ENCODE data around the gene GLIS1.

Gene GLIS1

DNA sequence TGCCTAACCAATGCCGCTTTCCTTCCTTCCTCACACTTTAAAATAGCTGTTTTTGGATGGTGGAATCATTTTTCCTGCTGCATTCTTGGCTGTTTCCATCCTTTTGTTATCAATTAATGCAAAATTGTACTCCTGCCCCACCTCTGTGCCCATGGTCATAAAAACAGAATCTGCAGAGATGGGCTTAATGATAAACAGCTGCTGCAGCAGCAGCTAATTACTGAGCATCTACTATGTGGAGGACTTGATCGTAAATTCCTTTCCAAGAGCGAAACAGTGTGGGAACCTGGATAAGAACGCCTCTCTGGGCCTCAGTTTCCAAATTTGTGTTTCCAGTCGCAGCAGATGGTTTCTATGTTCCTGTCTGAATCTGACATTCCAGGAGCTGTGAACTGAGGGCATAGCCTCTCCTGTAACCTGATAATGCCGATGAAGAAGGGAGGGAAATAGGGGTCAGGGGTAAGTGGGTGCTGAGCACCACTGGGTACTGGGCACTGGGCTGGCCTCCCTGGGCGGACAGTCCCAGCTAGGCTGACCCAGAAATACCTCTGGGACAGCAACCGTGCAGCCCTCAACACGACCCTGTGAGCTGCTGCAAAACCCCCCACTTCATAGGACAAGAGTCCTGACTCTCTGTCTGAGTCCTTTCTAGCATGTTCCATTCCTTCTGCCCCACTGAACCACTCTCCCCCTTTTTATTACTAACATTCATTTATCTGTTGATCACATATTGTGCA is 158.1 kb downstream of the GLIS1 start:
- no peak for DNase-seq (ENCODE audit: low read depth)

DNA sequence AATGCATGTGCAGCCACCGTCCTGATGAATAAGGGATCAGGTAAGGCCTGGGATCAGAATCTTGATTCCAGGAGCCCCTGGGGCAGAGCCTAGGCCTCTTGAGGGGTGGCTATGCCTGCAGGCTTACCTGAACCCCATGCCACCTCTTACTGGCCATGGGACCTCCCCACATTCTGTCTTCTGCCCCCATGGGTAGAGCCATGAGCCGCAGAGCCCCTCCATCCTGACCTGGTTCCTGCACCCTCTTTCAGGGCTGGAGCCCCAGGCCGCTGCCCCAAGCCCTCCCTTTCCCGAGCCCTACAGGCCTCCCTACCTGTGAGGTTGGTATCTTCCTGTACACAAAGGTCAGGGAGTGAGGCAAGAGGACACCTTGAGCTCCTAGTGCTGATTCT is 159.0 kb downstream of the GLIS1 start:
- DNase-seq (ENCODE audit: low read depth), result no peak

DNA sequence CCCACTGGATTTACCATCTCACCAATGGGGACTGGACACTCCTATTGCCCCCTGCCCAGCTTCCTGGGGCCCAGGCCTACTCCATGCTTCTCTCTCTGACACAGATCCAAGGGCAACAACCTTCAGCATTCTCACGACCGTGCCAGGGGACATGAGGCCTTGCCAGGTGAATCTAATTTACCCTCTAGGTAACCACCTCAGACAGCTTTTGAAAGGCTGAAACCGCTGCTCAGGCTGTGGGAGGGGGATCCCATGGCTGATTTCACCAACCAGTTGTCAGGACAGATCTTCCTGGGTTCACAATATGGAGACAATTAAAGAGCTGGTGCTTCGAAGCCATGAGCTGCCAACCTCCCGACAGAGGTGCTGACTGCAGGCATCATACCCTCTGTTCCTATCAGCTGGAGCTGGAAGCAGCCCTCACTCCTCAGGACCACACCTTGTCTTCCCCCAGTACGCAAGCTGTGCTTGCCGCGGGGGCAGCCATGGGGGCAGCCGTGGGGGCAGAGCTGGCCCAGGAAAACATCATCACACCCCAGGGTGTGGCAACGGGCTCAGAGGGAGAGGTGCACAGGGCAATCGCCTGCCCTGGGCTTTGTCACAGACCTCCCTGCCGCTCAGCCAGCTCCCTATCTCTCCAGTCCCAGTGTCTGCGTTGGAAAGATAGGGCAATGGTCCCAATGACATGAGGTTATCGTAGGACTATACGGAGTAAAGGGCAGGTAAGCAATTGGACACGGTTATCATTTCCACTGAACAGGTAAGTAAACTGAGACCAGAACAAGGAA is 159.5 kb downstream of the GLIS1 start:
- DNase-seq (ENCODE audit: low read depth), result no peak

DNA sequence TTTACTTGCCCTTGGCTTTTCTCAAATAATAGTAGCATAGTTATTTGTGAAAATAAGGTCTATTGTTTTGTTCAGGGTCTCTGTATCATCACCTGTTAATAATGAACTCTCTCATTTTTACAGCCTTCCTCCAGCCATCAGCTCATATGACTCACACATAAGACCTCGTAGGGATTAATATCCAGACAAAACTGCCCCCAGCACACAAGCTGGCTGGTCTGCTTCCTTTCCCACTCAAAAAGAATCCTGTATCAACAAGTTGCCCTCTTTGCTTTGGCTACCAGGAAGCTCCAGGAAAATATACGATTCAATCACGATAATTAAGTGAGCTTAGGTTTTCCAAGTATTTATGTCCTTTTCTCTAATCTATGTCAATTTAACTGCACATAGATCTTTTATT is 160.6 kb downstream of the GLIS1 start:
- DNase-seq (ENCODE audit: low read depth), result no peak

DNA sequence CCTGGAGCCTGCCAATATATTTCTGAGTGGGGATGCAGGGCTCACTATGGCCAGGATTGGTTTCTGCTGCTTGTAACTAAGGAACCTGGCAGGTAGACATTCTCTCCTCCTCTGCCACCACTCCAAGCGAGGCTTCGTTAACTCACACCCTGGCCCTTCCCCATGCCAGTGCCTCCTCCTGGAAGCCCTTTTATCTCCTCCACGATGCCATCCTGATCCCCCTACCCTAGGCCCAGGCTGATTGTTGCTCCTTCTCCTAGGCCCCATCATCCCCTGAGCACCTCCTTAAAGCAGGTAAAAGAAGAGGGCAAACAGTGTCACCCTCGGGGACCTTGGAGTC is 161.2 kb downstream of the GLIS1 start:
- DNase-seq (ENCODE audit: low read depth), result no peak

DNA sequence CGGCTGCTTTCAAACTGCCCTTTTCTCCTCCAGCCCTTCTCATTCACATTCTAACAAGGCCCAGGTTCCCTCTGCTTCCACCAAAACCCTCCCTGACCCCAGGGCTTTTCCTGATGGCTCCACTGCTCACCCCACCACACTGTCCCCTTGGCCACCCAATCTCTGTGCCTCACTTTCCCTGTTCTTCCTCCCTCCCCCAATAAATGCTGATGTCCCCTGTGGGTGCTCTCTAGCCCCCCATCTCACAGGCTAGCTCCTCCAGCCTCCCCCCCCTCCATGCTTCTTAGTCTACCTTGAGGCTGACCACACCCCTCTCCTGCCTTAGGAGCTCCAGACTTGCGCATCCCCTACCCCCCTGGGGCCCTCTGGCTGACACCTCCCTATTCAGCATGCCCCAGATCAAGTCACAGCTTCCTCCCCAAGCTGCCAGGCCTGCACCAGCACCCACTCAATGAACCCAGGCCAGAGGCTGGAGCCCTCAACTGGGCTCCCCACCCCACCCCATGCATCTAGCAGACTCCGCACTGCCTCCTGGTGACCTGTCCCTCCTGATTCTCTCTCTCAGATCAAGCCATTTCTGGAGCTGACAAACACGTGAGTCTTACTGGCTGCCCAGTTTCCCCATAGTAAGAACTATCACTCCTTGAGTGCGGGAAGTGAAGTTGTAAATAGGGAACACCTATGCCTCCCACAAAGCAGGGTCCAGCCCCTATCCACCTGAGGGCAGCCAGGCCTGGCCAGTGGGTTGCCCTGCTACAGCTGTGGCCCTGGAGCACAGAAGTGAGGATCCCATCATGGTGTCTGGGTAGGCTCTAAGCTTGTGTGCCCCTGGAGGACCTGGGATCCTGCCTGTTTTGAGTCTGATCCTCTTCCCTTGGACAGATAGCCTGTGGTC is 161.9 kb downstream of the GLIS1 start:
- DNase-seq (ENCODE audit: low read depth), result no peak

DNA sequence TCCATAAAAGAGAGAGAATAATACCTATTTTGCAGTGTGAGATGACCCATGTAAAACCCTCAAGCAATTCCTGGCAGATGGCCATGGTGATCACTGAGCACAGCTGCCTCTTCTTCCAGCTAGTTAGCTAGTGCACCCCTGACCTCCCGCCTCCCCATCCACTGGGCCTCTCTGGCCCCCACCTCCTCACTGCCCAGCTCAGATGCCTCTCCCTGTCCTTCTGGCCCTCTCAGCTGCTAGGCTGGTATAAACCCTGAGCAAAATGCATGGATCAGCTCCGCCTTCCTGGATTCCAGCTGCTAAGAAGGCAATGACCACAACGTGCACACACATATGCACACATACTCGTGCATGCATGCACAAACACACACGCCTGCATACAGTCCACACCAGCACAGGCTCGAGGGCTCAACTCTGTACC is 162.6 kb downstream of the GLIS1 start:
- DNase-seq (ENCODE audit: low read depth), result no peak

DNA sequence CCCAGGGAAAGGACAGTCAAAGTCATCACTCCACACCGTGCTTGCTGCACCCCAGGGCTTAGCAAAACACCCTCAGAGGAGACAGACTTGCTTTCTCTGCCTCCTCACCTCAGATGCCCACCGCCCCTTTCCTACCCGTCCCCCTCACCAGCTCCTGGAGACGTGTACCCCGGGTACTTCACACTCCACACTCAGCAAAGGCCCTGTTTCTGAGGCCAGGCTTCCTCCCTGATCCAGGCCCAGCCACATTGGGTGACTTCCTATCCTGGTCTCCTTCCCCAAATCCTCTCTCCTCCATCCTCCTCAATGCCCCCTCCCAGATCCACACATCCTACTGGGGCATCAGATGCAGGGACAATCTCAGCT is 163.0 kb downstream of the GLIS1 start:
- no peak for DNase-seq (ENCODE audit: low read depth)

DNA sequence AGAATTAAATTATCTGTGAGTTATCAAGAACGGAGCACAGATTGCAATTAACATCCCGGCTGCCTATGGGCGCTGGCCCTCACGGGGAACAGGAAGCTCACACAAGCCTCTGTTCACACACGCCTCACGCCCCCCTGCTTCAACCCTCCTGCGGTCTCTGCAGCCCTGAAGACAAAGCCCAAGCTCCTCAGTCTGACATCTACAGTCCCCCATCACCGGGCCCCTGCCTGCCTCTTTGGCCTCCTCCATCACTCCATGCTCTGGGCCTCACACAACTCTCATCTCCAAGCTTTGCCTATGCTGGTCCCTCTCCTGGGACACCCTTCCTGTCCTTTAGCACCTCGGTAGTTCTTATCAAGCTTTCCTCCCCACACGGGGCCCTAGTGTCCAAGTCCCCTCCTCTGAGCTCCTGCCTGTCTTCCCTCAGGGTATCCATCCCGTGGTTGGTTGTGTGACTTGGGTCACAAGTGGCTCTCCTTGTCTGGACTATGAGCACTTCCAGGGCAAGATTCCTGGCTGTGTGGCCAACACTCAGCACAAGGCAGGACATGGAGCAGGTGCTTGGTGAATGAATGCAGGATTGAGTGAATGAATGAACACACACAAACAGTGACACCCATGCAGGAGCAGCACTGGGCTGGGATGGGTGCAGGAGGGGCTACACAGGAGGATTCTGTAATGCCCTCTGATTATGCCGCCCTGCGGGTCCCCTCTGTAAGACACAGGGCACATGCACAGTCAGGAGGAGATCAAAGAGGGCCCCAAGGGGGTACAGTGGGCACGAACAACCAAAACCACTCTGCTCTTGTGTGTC is 163.6 kb downstream of the GLIS1 start:
- DNase-seq (ENCODE audit: low read depth), result no peak

DNA sequence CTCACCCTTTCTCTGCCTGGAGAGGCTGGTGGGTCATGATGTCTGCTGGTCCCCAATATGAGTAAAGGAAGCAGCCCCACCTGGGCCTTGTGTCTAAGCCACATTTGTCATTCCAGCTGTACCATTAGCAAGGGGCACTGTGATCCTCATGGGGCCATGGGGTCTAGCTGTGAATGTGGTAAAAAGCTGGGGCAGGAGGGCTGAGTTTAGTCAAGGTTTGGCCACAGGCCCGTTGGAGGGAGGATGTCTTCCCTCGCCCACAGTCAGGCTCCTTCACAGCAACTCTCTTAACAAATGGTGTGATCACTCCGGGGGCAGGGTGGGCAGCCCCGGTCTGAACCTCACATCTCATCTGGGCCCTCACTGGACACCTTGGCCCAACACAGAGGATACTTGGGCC is 164.3 kb downstream of the GLIS1 start:
- no peak for DNase-seq (ENCODE audit: low read depth)

DNA sequence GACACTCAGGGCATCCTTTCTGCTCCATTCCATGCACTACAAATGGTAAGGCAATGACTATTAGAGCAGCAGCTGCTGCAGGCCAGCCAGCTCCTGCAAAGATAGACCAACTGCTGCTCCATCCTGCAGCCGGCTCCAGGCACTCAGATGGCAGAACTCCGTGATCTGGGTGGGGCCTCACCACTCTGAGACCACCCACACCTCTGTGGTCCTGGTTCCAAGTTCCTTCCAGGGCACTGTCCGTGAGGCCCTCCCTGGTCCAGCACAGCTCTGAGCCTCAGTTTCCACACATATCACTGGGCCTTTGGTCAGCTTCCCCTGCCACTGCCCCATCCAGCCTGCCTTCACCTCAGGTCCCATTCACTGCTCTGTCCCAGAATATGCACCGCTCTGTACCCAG is 165.0 kb downstream of the GLIS1 start:
- no peak for DNase-seq (ENCODE audit: low read depth)

DNA sequence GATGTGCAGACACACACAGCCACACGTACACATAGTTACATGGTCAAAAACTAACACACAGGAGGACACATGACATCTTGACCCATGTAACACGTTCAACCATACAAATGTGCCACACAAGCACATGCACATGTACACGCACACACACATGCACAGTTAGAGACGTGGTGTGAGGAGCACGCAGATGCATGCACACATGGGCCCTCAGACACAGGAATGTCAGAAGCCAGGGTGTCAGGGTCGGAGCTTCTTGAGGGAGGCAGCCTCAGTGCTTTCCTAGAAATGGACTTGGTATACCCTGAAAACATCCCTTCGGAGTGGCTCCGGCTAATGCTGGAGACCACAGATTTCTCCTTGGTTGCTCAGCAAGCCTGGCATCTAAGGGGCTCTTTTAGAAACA is 165.4 kb downstream of the GLIS1 start:
- DNase-seq (ENCODE audit: low read depth), result no peak

DNA sequence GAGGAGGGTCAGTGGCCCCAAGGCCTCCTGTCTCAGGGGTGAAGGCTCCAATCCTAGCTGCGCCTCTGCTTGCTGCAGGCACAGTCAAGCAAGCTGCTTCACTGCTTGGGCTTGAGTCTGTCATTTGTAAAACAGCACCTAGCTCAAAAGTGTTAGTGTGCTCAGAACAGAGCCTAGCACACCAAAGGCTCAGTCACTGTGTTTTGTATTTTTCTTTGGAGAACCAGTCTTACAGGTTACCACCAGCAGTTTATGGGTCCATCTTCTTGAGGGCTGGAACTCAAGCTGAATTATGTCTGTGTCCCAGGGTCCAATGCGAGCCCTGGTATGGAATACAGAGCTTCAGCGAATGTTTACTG is 166.2 kb downstream of the GLIS1 start:
- DNase-seq (ENCODE audit: low read depth), result no peak

DNA sequence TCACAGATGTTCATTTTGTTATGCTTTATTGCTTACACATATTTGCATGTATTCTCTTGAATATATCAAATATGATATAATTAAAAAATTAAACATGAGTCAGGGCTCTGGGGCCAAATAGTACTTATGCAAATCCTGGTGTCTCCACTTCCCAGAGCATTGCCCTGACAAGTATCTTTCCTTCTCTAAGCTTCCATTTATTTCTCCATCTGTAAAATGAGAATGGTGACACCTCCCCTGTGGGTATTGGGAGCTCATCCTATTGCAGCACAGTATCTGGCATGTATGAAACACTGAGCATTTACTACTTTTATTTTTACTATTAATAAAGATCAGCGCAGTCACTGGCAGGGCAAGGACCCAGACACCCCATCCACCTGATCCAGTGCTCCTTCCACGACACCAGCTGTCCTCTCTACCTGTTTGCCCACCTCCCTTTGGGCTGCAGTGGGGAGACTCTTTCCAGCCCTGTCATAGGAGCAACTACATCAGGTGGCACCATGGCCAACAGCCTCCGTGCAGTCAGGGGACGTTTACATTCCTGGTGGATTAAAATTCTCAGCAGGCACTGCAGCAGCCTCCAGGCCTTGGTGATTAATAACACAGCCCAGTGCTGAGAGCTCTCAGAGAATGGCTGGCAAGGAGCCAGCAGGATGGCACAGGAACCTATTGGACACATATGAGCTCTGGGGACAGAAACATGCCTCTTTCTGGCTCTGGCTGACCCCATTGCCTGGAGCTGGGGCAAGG is 166.7 kb downstream of the GLIS1 start:
- DNase-seq (ENCODE audit: low read depth), result peak; percentile 62

DNA sequence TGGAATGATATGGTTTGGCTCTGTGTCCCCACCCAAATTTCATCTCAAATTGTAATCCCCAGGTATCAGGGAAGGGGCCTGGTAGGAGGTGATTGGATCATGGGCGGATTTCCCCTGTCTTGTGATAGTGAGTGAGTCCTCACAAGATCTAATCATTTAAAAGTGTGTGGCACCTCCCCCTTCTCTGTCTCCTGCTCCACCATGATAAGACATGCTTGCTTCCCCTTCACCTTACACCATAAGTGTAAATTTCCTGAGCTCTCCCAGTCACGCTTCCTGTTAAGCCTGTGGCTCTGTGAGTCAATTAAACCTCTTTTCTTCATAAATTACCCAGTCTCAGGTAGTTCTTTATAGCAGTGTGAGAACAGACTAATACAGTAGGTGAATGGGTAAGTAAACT is 170.4 kb downstream of the GLIS1 start:
- no peak for DNase-seq (ENCODE audit: low read depth)

DNA sequence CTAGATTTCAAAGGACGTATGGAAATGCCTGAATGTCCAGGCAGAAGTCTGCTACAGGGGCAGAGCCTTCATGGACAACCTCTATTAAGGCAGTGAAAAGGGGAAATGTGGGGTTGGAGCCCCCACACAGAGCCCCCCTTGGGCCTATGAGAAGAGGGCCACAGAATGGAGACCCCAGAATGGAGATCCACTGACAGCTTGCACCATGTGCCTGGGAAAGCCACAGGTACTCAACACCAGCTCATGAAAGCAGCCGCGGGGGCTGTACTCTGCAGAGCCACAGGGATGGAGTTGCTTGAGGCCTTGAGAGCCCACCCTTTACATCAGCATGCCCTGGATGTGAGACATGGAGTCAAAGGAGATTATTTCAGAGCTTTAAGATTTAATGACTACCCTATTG is 171.1 kb downstream of the GLIS1 start:
- no peak for DNase-seq (ENCODE audit: low read depth)

DNA sequence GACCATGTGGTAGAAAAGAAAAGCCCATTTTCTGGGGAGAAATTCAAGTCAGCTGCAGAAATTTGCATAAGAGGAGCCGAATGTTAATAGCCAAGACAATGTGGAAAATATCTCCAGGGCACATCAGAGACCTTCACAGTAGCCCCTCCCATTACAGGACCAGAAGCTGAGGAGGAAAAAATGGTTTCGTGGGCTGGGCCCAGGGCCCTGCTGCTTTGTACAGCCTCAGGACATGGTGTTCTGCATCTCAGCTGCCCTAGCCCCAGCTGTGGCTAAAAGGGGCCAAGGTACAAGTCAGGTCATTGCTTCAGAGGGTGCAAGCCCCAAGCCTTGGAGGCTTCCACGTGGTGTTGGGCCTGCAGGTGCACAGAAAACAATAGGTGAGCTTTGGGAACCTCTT is 171.5 kb downstream of the GLIS1 start:
- DNase-seq (ENCODE audit: low read depth), result no peak

DNA sequence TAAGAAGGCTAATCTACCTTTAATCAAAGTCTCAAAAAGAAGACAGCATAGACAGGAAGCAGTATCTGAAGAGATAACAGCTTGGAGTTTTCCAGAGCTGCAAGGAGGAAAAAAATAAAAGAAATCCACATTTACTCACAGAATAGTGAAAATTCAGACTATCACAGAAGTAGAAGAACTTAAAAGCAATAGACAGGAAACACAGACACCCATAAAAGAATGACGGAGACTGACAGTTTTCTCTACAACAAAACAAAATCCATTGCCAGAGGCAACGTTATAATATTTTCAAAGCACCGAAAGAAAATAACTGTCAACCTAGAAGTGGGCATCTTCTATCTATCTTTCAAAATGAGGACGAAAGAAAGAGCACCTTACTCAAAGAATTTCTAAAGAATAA is 175.4 kb downstream of the GLIS1 start:
- DNase-seq (ENCODE audit: low read depth), result no peak

DNA sequence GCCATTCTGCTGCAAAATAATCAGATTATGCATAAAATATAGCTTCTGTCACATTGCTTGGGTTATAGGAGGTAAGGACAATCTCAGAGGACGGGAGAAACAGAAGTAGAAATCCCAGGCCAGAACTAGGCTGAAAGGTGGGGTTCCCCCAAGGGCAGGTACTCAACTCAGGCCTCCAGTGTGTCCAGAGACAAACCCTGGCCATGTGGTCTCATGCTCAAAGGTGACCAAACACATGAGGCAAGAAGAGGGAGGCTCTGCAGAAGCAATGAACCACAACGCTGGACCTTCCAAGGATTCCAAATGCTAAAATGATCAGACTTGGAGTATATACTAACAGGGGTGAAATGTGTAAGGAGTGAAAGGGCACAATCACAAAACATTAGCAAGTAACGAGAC is 176.0 kb downstream of the GLIS1 start:
- no peak for DNase-seq (ENCODE audit: low read depth)

DNA sequence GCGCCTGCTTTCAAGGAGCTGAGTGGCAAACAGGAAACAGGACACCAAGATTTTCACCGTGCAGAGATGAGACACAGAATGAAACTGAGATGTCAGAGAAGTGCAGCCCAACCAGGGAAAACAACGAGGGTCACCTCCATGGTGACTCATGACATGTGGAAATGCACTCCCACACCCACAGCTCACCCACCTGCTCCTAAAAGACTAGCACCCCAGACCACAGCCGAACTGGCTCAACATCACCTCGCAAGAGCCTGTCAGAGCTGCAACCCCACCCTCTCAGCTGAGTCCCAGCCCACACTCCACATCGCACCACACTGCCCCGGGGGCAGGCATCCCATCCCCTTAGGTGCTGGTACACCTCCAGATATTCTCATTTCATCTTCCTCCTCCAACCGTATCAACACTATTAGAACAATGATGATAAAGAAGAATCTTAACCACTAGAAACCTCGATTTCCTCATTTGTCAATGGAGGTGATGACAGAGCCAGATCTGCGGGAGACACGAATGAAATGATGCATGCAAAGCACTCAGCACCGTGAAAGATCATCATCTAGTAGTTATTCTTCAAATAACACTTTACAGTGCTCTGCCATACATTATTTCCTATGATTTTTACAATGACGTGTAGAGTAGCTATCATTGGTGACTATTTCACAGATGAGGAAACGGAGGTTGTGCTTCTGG is 176.5 kb downstream of the GLIS1 start:
- DNase-seq (ENCODE audit: low read depth), result no peak
